ENCODE data around the gene GTF3A. TPM values are rescaled to one million over a fixed set of nuclear protein-coding genes. Genes with fewer than 3 reads are reported as not detected.
A peak's percentile ranks its signal among the peaks of the same experiment; 100 is the strongest.

The GTF3A gene
- total RNA-seq, 1 donor from 2014 or later = 75.9 TPM

GRCh38 chr13:27425918-27426630, 1.7 kb downstream of the GTF3A start:
- Mint-ChIP-seq H3K4me3 (ENCODE audit: low read depth) (peak overlapping the region; percentile 77), H3K27me3 (peaks cover 3% of the 10 kb centered on the region), H3K4me1 (ENCODE audit: low read depth) (peaks cover 21% of the 10 kb centered on the region), H3K9me3 (ENCODE audit: low read depth) (no peaks in the 10 kb centered on the region), H3K27ac (peak overlapping the region; percentile 76), H3K36me3 (ENCODE audit: insufficient read depth) (peaks cover 13% of the 10 kb centered on the region)
- TF ChIP-seq CTCF (IDR thresholded peaks at IDR 0.05; ENCODE audit: unreplicated experiment) = peak; percentile 53
- DNase-seq (ENCODE audit: low spot score, unreplicated experiment) = no peak

GRCh38 chr13:27427641-27428040, 3.2 kb downstream of the GTF3A start:
- Mint-ChIP-seq H3K9me3 (ENCODE audit: low read depth) (no peaks in the 10 kb centered on the region), H3K4me3 (ENCODE audit: low read depth) (no peak overlapping the region), H3K4me1 (ENCODE audit: low read depth) (peaks cover 21% of the 10 kb centered on the region), H3K27me3 (peaks cover 3% of the 10 kb centered on the region), H3K36me3 (ENCODE audit: insufficient read depth) (peaks cover 16% of the 10 kb centered on the region), H3K27ac (no peak overlapping the region)
- DNase-seq (ENCODE audit: low spot score, unreplicated experiment) = no peak
- no peak for TF ChIP-seq CTCF (IDR thresholded peaks at IDR 0.05; ENCODE audit: unreplicated experiment)

GRCh38 chr13:27428160-27428559, 3.7 kb downstream of the GTF3A start:
- no peak overlapping the region for H3K4me3 Mint-ChIP-seq (ENCODE audit: low read depth)
- no peak overlapping the region for H3K27ac Mint-ChIP-seq
- H3K9me3 Mint-ChIP-seq (ENCODE audit: low read depth) = no peaks in the 10 kb centered on the region
- H3K4me1 Mint-ChIP-seq (ENCODE audit: low read depth) = peaks cover 21% of the 10 kb centered on the region
- peaks cover under 1% of the 10 kb centered on the region for H3K27me3 Mint-ChIP-seq
- DNase-seq (ENCODE audit: low spot score, unreplicated experiment) = no peak
- H3K36me3 Mint-ChIP-seq (ENCODE audit: insufficient read depth) = peaks cover 16% of the 10 kb centered on the region
- TF ChIP-seq CTCF (IDR thresholded peaks at IDR 0.05; ENCODE audit: unreplicated experiment) = no peak

GRCh38 chr13:27432180-27432579, 7.8 kb downstream of the GTF3A start:
- no peak overlapping the region for H3K27ac Mint-ChIP-seq
- H3K4me3 Mint-ChIP-seq (ENCODE audit: low read depth) = no peak overlapping the region
- peaks cover 20% of the 10 kb centered on the region for H3K36me3 Mint-ChIP-seq (ENCODE audit: insufficient read depth)
- TF ChIP-seq CTCF (IDR thresholded peaks at IDR 0.05; ENCODE audit: unreplicated experiment) = no peak
- no peaks in the 10 kb centered on the region for H3K27me3 Mint-ChIP-seq
- H3K4me1 Mint-ChIP-seq (ENCODE audit: low read depth) = no peaks in the 10 kb centered on the region
- H3K9me3 Mint-ChIP-seq (ENCODE audit: low read depth) = no peaks in the 10 kb centered on the region
- DNase-seq (ENCODE audit: low spot score, unreplicated experiment) = no peak

- H3K27me3 Mint-ChIP-seq = no peaks in the 10 kb centered on the region
- H3K27ac Mint-ChIP-seq = no peak overlapping the region
- no peak for TF ChIP-seq CTCF (IDR thresholded peaks at IDR 0.05; ENCODE audit: unreplicated experiment)
- H3K36me3 Mint-ChIP-seq (ENCODE audit: insufficient read depth) = peaks cover 20% of the 10 kb centered on the region
- H3K9me3 Mint-ChIP-seq (ENCODE audit: low read depth) = no peaks in the 10 kb centered on the region
- no peaks in the 10 kb centered on the region for H3K4me1 Mint-ChIP-seq (ENCODE audit: low read depth)
- DNase-seq (ENCODE audit: low spot score, unreplicated experiment) = no peak
- no peak overlapping the region for H3K4me3 Mint-ChIP-seq (ENCODE audit: low read depth)
Observed at GRCh38 chr13:27432611-27433210, 8.3 kb downstream of the GTF3A start.

Measured in progenitor cell of endocrine pancreas (in vitro differentiated cells).